AG08396 (cell line): ENCODE data around the gene PAPSS2.

ENCODE experiments used
- DNase-seq: peaks from one replicate; pipeline ENCODE4 v3.0.0; 2012; ENCODE audit warnings: low spot score, mixed read lengths

The PAPSS2 gene

GRCh38 chr10:87750817-87751216, 91.1 kb downstream of the PAPSS2 start:
- no peak for DNase-seq

DNA sequence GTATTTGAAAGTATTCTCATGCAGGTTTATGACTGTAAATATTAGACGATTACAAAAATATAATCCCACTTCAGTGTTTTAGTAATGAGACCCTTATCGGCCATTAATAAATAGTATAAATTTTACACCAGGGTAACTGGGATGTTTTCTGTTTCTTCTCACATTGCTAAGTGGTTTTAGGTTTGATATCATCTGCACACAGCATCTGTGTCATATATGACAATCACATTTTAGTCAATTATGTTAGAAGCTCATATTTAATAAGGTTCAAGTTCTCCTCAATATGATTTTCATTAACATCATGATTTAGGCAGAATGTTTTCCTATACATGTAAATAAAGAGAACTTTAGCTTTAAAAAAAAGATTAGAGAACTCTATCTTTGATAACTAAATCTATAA, 91.6 kb downstream of the PAPSS2 start:
- no peak for DNase-seq

DNA sequence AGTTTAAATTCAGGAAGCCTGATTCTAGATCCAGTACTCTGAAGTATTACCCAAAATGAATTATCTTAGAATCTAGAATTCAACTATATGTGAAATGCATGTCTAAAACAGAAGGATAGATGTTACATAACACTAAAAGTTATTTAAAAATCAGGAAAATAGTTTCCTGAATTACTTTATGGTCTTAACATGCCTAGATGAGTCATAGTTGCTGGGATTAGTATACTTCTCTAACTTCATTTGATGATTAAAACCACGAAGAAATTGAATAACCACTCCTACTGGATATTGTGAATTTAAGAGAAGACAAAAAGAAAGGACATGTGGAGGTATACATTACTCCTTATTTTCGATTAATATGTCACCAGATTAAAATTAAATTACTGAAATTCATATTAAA, 92.9 kb downstream of the PAPSS2 start:
- DNase-seq = no peak

- no peak for DNase-seq
Measured at GRCh38 chr10:87753995-87754866, 94.6 kb downstream of the PAPSS2 start.

DNA sequence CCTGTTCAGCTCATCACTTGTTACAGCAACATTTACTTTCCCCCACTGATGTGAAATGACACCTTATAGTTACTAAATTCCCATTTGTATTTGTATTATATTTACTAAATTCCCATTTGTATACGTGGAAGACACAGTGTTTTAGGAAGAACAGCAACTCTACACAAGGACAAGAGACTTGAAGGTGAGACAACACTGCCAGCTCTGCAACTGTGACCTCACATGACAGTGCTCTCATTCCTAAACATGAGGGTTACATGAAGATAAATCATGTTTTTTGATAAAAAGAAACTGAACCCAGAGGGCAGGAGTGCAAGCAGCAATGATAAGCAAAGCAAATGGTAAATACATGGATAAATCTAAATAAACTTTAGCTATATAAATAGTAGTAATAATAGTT, 98.0 kb downstream of the PAPSS2 start:
- no peak for DNase-seq

- DNase-seq = no peak
Measured at GRCh38 chr10:87759551-87759950, 99.9 kb downstream of the PAPSS2 start.

- DNase-seq = no peak
Measured at GRCh38 chr10:87760195-87760905, 100.7 kb downstream of the PAPSS2 start.

DNA sequence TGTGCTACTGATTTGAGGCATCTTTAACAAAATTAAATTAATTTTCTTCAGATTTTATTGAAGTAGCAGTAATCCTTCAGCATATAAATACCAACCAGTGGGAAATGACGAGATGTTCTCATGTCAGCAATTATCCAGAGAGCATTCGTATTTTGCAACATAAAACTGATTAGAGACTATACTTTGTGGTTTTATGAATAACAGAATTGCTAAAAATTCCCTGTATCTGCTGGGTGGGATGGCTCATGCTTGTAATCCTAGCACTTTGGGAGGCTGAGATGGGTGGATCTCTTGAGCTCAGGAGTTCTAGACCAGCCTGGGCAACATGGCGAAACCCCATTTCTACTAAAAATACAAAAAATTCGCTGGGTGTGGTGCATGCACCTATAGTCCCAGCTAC, 101.5 kb downstream of the PAPSS2 start:
- no peak for DNase-seq

- no peak for DNase-seq
Measured at GRCh38 chr10:87761892-87762291, 102.2 kb downstream of the PAPSS2 start.

DNA sequence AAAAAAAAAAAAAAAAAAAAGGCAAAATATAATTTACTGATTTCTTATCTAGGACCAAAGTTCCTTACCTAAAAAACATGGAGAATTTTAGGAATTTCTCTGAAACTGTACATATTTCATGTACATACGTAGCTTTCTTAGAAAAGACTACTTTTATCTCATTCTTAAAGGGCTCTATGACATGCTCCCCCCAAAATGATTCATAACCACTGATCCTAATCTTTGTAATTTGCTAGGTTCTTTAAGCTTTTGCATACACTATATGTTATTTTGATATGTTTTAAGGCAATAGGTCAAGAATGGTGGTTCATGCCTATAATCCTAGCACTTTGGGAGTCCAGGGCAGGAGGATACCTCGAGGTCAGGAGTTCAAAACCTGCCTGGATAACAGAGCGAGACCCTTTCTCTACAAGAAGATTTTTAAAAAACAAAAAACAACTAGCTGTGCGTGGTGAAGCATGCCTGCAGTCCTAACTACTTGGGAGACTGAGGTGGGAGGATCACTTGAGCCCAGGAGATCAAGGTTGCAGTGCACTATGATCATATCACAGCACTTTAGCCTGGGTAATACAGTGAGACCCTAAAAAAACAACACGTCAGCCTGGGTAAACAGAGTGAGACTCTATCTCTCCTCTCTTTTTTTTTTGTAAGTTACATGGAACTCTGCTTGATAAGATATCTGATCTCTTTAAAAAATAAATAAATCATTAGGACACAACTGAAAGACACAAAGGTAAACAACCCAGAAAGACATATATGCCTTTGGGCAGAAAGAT, 103.6 kb downstream of the PAPSS2 start:
- DNase-seq = no peak

GRCh38 chr10:87764072-87764934, 104.6 kb downstream of the PAPSS2 start:
- DNase-seq = no peak

GRCh38 chr10:87765666-87766376, 106.1 kb downstream of the PAPSS2 start:
- DNase-seq = no peak

DNA sequence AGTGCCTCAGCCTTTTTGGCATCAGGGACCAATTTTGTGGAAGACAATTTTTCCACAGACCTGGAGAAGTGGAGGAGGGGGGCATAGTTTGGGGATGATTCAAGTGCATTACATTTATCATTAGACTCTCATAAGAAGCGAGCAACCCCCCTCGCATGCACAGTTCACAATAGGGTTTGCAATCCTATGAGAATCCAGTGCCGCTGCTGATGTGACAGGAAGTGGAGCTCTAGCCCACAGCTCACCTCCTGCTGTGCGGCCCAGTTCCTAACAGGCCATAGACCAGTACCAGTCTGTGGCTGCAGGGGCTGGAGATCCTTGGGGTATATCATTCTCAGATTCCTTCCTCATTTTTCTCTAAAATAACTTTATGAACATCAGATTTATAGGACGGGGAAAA, 107.6 kb downstream of the PAPSS2 start:
- no peak for DNase-seq

- DNase-seq = no peak
Measured at GRCh38 chr10:87771871-87772500, 112.3 kb downstream of the PAPSS2 start.

GRCh38 chr10:87775766-87776165, 116.1 kb downstream of the PAPSS2 start:
- peak; percentile 8 for DNase-seq

- DNase-seq = no peak
Measured at GRCh38 chr10:87776328-87776727, 116.7 kb downstream of the PAPSS2 start.

- no peak for DNase-seq
Measured at GRCh38 chr10:87781545-87781944, 121.9 kb downstream of the PAPSS2 start.

- no peak for DNase-seq
Measured at GRCh38 chr10:87782721-87783120, 123.0 kb downstream of the PAPSS2 start.

- no peak for DNase-seq
Measured at GRCh38 chr10:87786421-87786820, 126.7 kb downstream of the PAPSS2 start.

DNA sequence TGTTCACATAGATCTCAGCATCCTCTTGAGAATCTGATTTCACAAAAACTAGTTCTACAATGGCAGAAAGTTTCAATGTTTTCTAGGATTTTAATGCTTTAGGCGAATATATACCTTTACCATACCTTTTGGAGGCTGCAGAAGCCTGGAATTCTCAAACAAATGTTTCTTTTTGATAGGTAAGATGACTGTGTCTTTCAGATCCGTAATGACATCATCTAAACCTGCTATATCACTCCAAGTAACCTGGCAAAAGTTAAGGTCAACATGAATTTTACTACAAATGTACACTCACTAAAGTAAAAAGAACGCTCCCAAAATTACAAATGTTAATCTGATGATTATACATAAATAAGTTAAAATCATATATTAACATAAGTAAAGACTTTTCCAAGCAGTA, 130.5 kb downstream of the PAPSS2 start:
- no peak for DNase-seq

DNA sequence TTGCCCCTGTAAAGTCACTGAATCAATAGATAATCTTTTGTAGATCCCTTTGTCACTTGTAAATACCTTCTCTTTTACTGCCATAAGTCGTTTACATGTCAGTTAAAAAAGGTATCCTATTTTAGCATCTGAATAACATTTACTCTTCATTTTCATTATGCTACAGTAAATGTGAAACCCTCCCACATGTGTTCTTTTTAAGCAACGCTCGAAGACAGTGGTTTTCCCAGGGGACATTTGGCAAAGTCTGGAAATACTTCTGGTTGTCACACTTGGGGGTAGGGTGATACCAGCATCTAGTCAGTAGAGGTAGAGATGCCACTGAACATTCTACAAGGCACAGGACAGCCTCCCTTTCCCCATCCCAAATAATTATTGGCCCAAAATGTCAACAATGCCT, 134.6 kb downstream of the PAPSS2 start:
- DNase-seq = no peak
